GM12872 (cell line): ENCODE results near the gene QKI.

Experiments
- CTCF ChIP-seq: IDR thresholded peaks from 3 replicates; pipeline ENCODE4 v1.5.1; 2011; ENCODE audit warnings: low read depth, mild to moderate bottlenecking, low read length, moderate library complexity; ENCODE audit not compliant: insufficient read depth

The QKI gene

GRCh38 chr6:163559661-163560060, 145.1 kb downstream of the QKI start:
- TF ChIP-seq CTCF = no peak

GRCh38 chr6:163563318-163563717, 148.8 kb downstream of the QKI start:
- TF ChIP-seq CTCF = no peak

DNA sequence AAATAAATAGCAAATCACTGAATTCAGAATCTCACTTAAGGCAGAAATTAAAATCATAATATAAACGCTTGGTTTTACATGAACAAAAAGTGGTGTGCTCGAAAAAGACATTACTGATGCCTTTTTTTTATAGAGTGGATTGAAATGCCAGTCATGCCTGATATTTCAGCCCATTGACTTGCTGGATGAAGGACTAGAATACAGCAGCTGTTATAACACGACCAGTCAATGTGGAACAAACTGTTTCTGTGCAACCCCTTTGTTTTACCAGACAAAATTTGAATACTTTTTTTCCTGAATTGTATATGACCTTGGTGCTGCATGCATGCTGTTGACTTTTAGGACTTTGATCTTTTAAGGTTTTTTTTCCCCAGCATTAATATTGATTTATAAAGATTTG, 150.0 kb downstream of the QKI start:
- TF ChIP-seq CTCF = no peak

DNA sequence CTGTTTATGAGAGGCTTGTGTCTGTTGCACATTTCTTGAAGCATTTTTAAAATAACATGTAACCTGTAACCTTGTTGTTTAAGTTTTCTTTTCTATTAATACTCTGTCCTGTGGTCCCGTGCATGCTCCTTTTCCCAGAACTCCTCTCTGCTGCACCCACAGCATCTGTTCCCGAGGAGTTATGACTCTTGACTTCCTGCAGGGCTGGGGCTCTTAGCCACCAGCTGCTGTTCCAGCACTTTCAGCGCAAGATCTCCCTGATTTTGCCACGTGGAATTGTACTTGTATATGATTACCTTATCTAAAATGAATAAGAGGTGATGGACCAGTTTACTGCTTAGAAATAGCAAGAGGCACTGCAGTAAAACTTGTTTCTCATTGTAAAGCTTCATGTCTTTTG, 150.6 kb downstream of the QKI start:
- no peak for TF ChIP-seq CTCF

- TF ChIP-seq CTCF = no peak
Observed at GRCh38 chr6:163566056-163566455, 151.5 kb downstream of the QKI start.

- TF ChIP-seq CTCF = no peak
Observed at GRCh38 chr6:163568275-163568674, 153.8 kb downstream of the QKI start.

DNA sequence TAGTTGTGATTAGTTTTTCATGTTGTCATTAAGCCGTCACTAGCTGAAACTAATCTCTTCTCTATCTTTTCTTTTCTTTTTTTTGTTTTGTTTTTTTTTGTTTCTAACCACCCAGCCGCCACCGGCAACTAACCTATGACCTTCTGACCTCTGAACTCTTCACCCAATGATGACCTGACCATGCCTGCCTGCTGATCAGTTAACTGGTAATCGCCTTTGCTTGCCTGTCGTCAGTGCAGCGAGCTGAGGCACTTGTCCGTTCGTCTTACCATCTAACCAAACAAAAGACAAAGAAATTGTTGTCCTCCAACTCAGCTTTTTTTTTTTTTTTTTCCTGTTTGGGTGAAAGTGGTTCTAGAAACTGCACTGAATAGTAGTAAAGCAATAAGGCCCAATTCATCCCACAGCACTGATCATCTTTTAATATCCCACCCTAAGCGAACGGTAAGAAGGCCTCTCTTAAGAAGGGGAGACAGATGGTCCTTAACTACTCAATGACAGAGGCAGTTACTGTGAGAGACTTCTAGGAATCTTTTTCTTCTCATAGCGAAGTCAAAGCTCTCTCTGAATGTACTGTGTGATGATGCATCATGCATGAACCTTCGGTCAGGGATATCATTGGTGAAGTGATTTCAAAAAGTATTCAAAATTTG, 156.2 kb downstream of the QKI start:
- no peak for TF ChIP-seq CTCF
